ENCODE results near the gene KIZ. TPM values are rescaled to one million over a fixed set of nuclear protein-coding genes. Genes with fewer than 3 reads are reported as not detected.
"Not testable (repeated sequence)": the region's sequence is repeated elsewhere in the genome, so short reads cannot be mapped to it uniquely, and the experiment has no call there.

Gene KIZ
- total RNA-seq, 4 donors from 2014 or later: 21.1 to 66.6 (median 34.6) TPM

DNA sequence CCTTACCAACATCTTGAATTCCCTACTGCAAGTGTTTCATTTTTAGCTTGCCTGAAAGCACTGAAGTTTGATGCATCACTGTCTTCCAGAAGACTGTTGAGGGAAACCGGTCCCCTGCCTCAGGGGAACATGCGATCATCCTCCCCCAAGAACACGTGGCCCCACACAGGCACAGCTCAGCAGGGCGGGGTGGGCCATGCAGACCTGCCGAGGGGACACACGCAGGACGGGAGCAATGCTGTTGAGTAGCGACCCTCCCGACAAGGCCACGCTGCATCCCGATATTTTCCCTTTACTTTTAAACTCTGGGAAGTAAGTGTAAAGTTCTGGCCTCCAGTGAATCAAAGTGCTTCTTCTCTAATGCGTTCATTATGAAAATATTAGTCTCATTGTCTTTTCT lies 117.9 kb downstream of the KIZ start:
- Histone ChIP-seq H3K4me1 (no peaks in the 10 kb centered on the region), H3K9me3 (no peaks in the 10 kb centered on the region), H3K4me3 (no peak overlapping the region), H3K36me3 (peaks cover 0 to 26% of the 10 kb centered on the region in 2 donors), H3K27ac (no peak overlapping the region), H3K27me3 (no peaks in the 10 kb centered on the region)
- TF ChIP-seq, protein P1, sequence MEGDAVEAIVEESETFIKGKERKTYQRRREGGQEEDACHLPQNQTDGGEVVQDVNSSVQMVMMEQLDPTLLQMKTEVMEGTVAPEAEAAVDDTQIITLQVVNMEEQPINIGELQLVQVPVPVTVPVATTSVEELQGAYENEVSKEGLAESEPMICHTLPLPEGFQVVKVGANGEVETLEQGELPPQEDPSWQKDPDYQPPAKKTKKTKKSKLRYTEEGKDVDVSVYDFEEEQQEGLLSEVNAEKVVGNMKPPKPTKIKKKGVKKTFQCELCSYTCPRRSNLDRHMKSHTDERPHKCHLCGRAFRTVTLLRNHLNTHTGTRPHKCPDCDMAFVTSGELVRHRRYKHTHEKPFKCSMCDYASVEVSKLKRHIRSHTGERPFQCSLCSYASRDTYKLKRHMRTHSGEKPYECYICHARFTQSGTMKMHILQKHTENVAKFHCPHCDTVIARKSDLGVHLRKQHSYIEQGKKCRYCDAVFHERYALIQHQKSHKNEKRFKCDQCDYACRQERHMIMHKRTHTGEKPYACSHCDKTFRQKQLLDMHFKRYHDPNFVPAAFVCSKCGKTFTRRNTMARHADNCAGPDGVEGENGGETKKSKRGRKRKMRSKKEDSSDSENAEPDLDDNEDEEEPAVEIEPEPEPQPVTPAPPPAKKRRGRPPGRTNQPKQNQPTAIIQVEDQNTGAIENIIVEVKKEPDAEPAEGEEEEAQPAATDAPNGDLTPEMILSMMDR (IDR thresholded peaks at IDR 0.05 in 4 of 5, conservative IDR thresholded peaks at IDR 0.05 in 1 of 5): no peak
- no peak for TF ChIP-seq POLR2A (IDR thresholded peaks at IDR 0.05)
- no peak for DNase-seq
- intact Hi-C loops (cut with DNase I; ENCODE audit: low total_unique reads) (no loop called here), in situ Hi-C loops (cut with MboI; ENCODE audit: low sequenced_read_pairs in 4 of 4) (loop anchor here in 1 of 4 donors (25.0 kb wide), 1 partner anchor 93 kb away; no protein-coding TSS in a partner anchor)
- no peak for ATAC-seq

DNA sequence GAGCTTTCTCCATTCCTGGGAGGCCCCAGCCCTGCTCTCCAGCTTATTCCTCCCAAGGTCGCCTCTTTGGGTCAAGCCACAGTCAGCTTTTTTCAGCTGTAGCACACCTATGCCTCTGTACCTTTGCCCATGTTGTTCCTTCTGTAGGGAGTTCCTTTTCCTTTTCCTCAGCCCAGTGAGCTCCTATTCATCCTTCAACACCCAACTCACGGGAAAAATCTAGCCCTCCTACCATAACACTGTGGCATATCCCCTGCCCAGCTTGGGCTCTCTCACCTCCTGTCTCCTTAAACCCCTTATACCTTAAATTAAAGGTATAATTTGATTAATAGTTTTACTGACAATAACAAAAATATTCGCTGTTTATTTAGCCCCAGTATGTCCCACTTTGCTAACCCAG lies 118.9 kb downstream of the KIZ start:
- no peak overlapping the region for H3K27ac ChIP-seq
- no peaks in the 10 kb centered on the region for H3K27me3 ChIP-seq
- DNase-seq (no peak), ATAC-seq (no peak)
- no peak overlapping the region for H3K4me3 ChIP-seq
- TF ChIP-seq POLR2A (IDR thresholded peaks at IDR 0.05): no peak
- TF ChIP-seq, protein P1 (IDR thresholded peaks at IDR 0.05 in 4 of 5, conservative IDR thresholded peaks at IDR 0.05 in 1 of 5): no peak
- H3K9me3 ChIP-seq: no peaks in the 10 kb centered on the region
- no peaks in the 10 kb centered on the region for H3K4me1 ChIP-seq
- in situ Hi-C loops (cut with MboI; ENCODE audit: low sequenced_read_pairs in 4 of 4) (loop anchor here in 1 of 4 donors (25.0 kb wide), 1 partner anchor 92 kb away; no protein-coding TSS in a partner anchor), intact Hi-C loops (cut with DNase I; ENCODE audit: low total_unique reads) (no loop called here)
- peaks cover 0 to 26% of the 10 kb centered on the region in 2 donors for H3K36me3 ChIP-seq

DNA sequence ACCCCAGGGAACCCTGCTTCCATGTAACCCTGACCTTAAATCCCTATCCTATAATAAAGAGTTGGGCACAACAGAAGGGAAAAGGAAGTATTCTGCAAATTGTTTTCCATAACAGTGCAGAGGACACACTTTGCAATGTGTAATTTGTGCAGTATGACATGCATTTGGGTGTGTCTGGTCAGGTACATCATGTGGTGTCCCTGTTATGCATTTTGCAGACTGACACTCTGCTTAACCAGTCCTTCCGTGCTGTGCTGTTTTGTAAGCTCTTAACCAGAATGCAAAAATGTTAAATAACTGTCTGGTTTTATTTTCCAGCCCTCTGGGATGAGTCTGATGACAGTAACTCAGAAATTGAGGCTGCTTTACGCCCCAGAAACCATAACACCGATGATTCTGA lies 120.3 kb downstream of the KIZ start:
- no peak for DNase-seq
- ATAC-seq: no peak
- Histone ChIP-seq H3K4me1 (no peaks in the 10 kb centered on the region), H3K4me3 (no peak overlapping the region), H3K27me3 (no peaks in the 10 kb centered on the region), H3K36me3 (peaks cover 0 to 26% of the 10 kb centered on the region in 2 donors), H3K27ac (no peak overlapping the region), H3K9me3 (no peaks in the 10 kb centered on the region)
- TF ChIP-seq POLR2A (IDR thresholded peaks at IDR 0.05): no peak
- TF ChIP-seq, protein P1 (IDR thresholded peaks at IDR 0.05 in 4 of 5, conservative IDR thresholded peaks at IDR 0.05 in 1 of 5): no peak
- intact Hi-C loops (cut with DNase I; ENCODE audit: low total_unique reads) (no loop called here), in situ Hi-C loops (cut with MboI; ENCODE audit: low sequenced_read_pairs in 4 of 4) (loop anchor here in 1 of 4 donors (25.0 kb wide), 1 partner anchor 91 kb away; no protein-coding TSS in a partner anchor)

DNA sequence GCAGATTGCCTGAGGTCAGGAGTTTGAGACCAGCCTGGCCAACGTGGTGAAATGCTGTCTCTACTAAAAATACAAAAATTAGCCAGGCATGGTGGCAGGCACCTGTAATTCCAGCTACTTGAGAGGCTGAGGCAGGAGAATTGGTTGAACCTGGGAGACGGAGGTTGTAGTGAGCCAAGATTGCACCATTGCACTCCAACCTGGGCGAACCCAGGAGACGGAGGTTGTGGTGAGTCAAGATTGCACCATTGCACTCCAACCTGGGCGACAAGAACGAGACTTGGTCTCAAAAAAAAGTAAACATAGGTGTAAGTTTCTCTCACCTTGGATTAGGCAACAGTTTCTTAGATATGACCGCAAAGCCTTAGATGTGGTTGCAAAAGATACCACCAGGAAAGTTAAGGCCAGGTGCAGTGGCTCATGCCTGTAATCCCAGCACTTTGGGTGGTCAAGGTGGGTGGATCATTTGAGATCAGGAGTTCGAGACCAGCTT lies 121.8 kb downstream of the KIZ start:
- H3K27ac ChIP-seq; H3K4me1 ChIP-seq; ATAC-seq; H3K4me3 ChIP-seq; DNase-seq; H3K27me3 ChIP-seq; H3K9me3 ChIP-seq; intact Hi-C loops (cut with DNase I; ENCODE audit: low total_unique reads): not testable (repeated sequence)
- in situ Hi-C loops (cut with MboI; ENCODE audit: low sequenced_read_pairs in 4 of 4): loop anchor here in 1 of 4 donors (25.0 kb wide), 1 partner anchor 90 kb away; no protein-coding TSS in a partner anchor
- H3K36me3 ChIP-seq: peaks cover 0 to 26% of the 10 kb centered on the region in 2 donors

DNA sequence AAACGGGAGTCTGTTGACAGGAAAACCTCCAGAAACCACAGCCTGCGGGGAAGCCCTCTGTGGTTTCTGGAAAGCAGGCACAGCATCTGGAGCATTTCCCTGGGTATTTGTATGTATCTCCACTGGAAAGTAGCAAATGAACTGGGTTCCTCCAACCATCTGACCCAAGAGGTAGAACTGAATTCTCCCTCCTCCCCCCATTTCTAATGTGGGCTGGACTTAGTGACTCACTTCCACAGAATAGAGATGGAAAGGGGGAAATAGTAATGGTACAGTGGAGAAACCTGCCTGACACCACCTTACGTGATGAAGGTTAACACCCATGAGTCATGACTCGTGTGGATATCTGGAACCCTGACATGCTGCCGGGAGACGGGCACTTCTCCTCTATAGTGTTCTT lies 125.4 kb downstream of the KIZ start:
- no peaks in the 10 kb centered on the region for H3K27me3 ChIP-seq
- H3K4me1 ChIP-seq: no peaks in the 10 kb centered on the region
- TF ChIP-seq, protein P1 (IDR thresholded peaks at IDR 0.05 in 4 of 5, conservative IDR thresholded peaks at IDR 0.05 in 1 of 5): no peak
- TF ChIP-seq POLR2A (IDR thresholded peaks at IDR 0.05): no peak
- no peak for ATAC-seq
- DNase-seq: no peak
- H3K27ac ChIP-seq: no peak overlapping the region
- H3K9me3 ChIP-seq: no peaks in the 10 kb centered on the region
- intact Hi-C loops (cut with DNase I; ENCODE audit: low total_unique reads): no loop called here
- H3K4me3 ChIP-seq: no peak overlapping the region
- in situ Hi-C loops (cut with MboI; ENCODE audit: low sequenced_read_pairs in 4 of 4): no loop called here
- H3K36me3 ChIP-seq: no peaks in the 10 kb centered on the region
